Ovary (tissue), 3 donors: ENCODE results near the gene ASXL2.

Experiments
- CTCF ChIP-seq, 3 donors: fragments of 450-650 bp in 2 of 3; fragments of 200-600 bp in 1 of 3; IDR thresholded peaks; one replicate each; pipeline versions ENCODE4 v1.5.1 to v1.8.0; 2016 to 2022; ENCODE audit warnings: antibody characterized with exemption in 3 of 3, mild to moderate bottlenecking in 1 of 3
- EP300 ChIP-seq: sonication (generic); formaldehyde crosslinking; IDR thresholded peaks from one replicate; pipeline ENCODE4 v1.6.1; 2017; ENCODE audit warnings: antibody characterized with exemption
- POLR2A ChIP-seq: fragments of 450-650 bp; IDR thresholded peaks from one replicate; pipeline ENCODE4 v1.6.1; 2017; ENCODE audit warnings: antibody characterized with exemption, mild to moderate bottlenecking, moderate library complexity
- donor health status: DM: no; HTN: no; CAD: no.

DNA sequence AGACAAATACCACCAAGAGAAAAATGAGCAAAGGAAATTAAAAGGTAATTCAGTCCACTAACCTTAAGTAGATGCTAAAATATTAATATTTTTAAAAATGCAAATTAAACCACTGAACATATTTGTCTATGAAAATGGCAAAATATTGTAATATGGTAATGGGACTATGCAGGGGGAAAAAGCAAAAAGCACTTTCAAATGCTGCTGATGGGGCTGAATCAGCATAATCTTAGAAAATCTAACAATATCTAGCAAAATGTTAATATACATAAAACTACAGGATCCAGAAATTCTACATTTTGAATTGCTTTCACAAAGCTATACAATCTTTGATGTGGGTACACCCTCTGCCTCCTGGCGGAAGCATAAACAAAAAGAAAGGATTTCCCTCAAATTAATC lies 118.0 kb downstream of the ASXL2 start:
- no peak for TF ChIP-seq CTCF (IDR thresholded peaks at IDR 0.05)
- TF ChIP-seq POLR2A: no peak
- no peak for TF ChIP-seq EP300
